SK-N-MC (cell line): ENCODE results near the gene RAP2B.

ENCODE experiments used
- EZH2 ChIP-seq: fragments of 200-600 bp; sonication (generic); IDR thresholded peaks from one replicate; pipeline ENCODE4 v1.6.1; 2017; ENCODE audit warnings: antibody characterized with exemption
- POLR2AphosphoS5 ChIP-seq: IDR thresholded peaks from 2 replicates; pipeline ENCODE4 v1.6.1; 2012; ENCODE audit warnings: mild to moderate bottlenecking, low read depth, low read length, borderline replicate concordance

DNA sequence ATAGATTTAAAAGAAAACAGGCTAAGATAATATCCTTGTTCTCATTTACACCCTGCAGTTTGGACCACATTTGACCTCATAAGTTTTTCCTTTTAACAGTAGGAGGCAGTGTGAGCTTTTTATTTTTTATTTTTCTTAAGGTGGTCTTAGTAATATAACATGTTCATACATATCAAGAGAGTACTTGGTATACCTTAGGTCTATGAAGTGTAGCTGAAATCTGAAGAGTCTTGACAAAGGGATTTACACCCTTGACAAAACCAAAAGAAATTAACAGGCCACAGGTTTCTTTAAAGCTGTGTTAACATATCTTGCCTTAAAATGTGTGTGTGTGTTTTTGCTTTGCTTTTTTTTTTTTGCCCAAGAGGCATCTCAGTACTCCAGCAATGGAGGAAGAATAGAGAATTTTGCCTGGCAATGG lies 3.2 kb downstream of the RAP2B start:
- no peak for TF ChIP-seq POLR2AphosphoS5
- no peak for TF ChIP-seq EZH2
